Measurements from ENCODE around the gene GABRB1.

Gene GABRB1

GRCh38 chr4:47122592-47123291 is 91.4 kb downstream of the GABRB1 start:
- no peaks in the 10 kb centered on the region for H3K4me1 Mint-ChIP-seq
- peak; percentile 71 for DNase-seq
- H3K4me3 Mint-ChIP-seq = no peak overlapping the region
- no peak overlapping the region for H3K27ac Mint-ChIP-seq
- peak; percentile 87 for TF ChIP-seq CTCF (IDR thresholded peaks at IDR 0.05)
- no peaks in the 10 kb centered on the region for H3K36me3 Mint-ChIP-seq (ENCODE audit: low read depth)
- no peaks in the 10 kb centered on the region for H3K27me3 Mint-ChIP-seq (ENCODE audit: low read depth, poor library complexity)
- no peaks in the 10 kb centered on the region for H3K9me3 Mint-ChIP-seq

GRCh38 chr4:47128991-47129390 is 97.6 kb downstream of the GABRB1 start:
- no peak for TF ChIP-seq CTCF (IDR thresholded peaks at IDR 0.05)
- Mint-ChIP-seq H3K36me3 (ENCODE audit: low read depth) (no peaks in the 10 kb centered on the region), H3K27me3 (ENCODE audit: low read depth, poor library complexity) (peaks cover 3% of the 10 kb centered on the region), H3K4me3 (no peak overlapping the region), H3K4me1 (no peaks in the 10 kb centered on the region), H3K9me3 (no peaks in the 10 kb centered on the region), H3K27ac (no peak overlapping the region)
- DNase-seq = no peak

GRCh38 chr4:47135210-47135609 is 103.8 kb downstream of the GABRB1 start:
- H3K36me3 Mint-ChIP-seq (ENCODE audit: low read depth) = no peaks in the 10 kb centered on the region
- H3K4me1 Mint-ChIP-seq = no peaks in the 10 kb centered on the region
- no peak overlapping the region for H3K4me3 Mint-ChIP-seq
- no peaks in the 10 kb centered on the region for H3K9me3 Mint-ChIP-seq
- H3K27ac Mint-ChIP-seq = no peak overlapping the region
- TF ChIP-seq CTCF (IDR thresholded peaks at IDR 0.05) = no peak
- peaks cover 1% of the 10 kb centered on the region for H3K27me3 Mint-ChIP-seq (ENCODE audit: low read depth, poor library complexity)
- no peak for DNase-seq

- no peak overlapping the region for H3K27ac Mint-ChIP-seq
- peaks cover 4% of the 10 kb centered on the region for H3K27me3 Mint-ChIP-seq (ENCODE audit: low read depth, poor library complexity)
- no peaks in the 10 kb centered on the region for H3K4me1 Mint-ChIP-seq
- H3K9me3 Mint-ChIP-seq = no peaks in the 10 kb centered on the region
- TF ChIP-seq CTCF (IDR thresholded peaks at IDR 0.05) = no peak
- H3K36me3 Mint-ChIP-seq (ENCODE audit: low read depth) = no peaks in the 10 kb centered on the region
- DNase-seq = no peak
- no peak overlapping the region for H3K4me3 Mint-ChIP-seq
Observed at GRCh38 chr4:47143261-47143660, 111.9 kb downstream of the GABRB1 start.

- no peaks in the 10 kb centered on the region for H3K36me3 Mint-ChIP-seq (ENCODE audit: low read depth)
- DNase-seq = no peak
- no peaks in the 10 kb centered on the region for H3K9me3 Mint-ChIP-seq
- H3K4me1 Mint-ChIP-seq = no peaks in the 10 kb centered on the region
- no peak overlapping the region for H3K4me3 Mint-ChIP-seq
- no peak overlapping the region for H3K27ac Mint-ChIP-seq
- peaks cover 4% of the 10 kb centered on the region for H3K27me3 Mint-ChIP-seq (ENCODE audit: low read depth, poor library complexity)
- TF ChIP-seq CTCF (IDR thresholded peaks at IDR 0.05) = no peak
Observed at GRCh38 chr4:47145630-47146029, 114.3 kb downstream of the GABRB1 start.

- TF ChIP-seq CTCF (IDR thresholded peaks at IDR 0.05) = no peak
- Mint-ChIP-seq H3K27ac (no peak overlapping the region), H3K9me3 (no peaks in the 10 kb centered on the region), H3K27me3 (ENCODE audit: low read depth, poor library complexity) (peaks cover 3% of the 10 kb centered on the region), H3K4me3 (no peak overlapping the region), H3K36me3 (ENCODE audit: low read depth) (no peaks in the 10 kb centered on the region), H3K4me1 (no peaks in the 10 kb centered on the region)
- no peak for DNase-seq
Observed at GRCh38 chr4:47154816-47155370, 123.5 kb downstream of the GABRB1 start.

Measured in nephron progenitor cell (in vitro differentiated cells).